GM19452 (cell line): ENCODE data around the gene LRRC1.
"Not testable (repeated sequence)": the region's sequence is repeated elsewhere in the genome, so short reads cannot be mapped to it uniquely, and the experiment has no call there.

ENCODE experiments used
- ATAC-seq: cut with Tn5 transposase; IDR thresholded peaks from one replicate; pipeline ENCODE4 v1.9.1; 2021; ENCODE audit not compliant: unreplicated experiment

Gene LRRC1

DNA sequence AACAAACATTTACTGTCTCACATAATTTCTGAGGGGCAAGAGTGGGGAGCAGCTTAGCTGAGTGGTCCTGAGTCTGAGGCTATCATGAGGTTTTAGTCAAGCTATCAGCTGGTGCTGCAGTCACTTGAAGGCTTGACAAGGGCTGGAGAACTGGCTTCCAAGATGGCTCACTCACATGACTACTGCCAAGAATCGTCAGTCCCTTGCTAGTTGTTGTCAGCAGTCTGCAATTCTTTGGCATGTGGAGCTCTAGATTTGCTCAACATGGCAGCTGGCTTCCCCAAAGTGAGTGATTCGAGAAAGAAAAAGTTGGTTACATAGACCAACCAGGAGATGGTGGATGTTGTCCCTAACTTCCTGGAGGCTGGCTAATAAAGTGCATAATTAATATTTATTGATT lies 2.8 kb upstream of the LRRC1 start:
- no peak for ATAC-seq

DNA sequence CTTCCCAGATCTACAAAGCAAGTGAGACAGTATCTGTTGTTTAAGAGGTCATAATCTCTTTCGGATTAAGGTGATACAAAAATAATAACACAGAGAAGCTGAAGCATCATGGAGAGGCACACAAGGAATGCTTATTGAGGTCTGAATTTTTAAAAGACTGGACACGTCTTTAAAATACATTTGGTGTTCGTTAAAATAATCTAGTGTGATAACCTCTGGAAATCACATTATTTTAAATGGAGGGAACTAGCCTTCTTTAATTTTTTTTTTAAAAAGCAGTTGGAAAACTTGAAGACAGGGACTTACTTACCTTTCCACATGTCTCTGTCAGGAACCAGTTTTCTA lies 1.9 kb upstream of the LRRC1 start:
- ATAC-seq, result no peak

DNA sequence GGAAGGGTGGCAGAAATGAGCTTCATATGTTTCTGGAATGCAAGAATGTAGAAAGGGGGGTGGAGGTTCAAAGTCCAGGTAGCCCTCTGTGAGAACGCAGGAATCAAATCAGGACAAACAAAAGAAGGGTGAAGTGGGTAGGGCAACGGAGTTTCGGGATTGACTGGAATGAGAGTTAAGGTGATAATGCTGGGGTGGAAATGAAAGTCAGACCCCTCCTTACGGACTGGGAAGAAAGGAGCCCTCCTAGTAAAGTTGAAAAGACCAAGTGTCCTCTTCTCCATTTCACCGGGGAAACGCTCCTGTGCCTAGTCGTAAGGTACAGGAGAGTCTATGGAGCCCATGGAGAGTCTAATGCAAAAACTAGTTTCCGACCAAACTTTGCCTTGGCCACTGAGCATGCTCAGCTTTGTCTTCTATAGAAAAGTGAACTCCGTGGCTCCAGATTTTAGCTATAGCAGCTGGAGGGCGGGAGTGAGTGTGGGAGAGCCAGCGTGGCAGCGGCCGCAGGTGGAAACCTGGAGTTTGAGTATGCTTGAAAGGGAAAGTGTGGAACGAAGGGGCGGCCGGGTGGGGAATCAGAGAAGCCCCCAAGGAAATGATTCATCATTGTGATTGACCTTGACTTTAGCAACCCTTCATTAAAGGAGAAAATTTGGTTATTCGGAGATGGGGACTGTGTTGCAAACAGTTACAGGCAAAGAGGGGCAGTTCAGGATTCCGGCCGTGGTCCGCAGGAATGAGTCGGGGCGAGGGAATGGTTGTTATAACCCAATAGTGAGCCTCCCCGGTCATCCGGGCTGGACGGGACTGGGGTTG lies 1.3 kb upstream of the LRRC1 start:
- ATAC-seq, result no peak

DNA sequence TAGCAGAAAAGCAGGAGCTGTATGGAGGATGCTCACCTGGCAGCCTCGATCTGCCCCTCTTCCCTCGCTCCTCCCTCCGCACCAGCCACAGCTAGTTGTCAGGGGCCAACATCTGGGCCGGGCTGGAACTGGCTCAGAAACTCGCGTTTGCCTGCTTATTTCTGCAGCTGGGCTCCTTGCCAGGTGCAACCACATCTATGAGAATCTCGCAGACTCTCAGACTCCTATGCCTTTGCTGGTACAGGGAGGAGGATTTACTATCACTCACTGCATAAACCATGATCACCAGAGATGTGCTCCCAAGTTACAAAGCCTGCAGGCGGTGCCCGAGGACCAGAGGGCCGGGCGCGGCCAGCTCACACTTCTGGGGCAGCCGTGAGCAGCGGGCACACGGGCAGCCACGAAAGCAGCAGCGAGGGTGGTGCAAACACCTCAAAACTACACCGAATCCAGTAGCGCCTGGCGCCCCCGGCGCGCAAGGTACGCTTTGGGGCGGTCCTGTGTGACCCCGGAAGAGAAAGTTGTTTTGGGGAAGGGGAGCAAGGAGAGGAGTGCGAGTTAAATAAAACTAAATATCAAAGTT lies 577 bp upstream of the LRRC1 start:
- ATAC-seq, result peak; percentile 47

DNA sequence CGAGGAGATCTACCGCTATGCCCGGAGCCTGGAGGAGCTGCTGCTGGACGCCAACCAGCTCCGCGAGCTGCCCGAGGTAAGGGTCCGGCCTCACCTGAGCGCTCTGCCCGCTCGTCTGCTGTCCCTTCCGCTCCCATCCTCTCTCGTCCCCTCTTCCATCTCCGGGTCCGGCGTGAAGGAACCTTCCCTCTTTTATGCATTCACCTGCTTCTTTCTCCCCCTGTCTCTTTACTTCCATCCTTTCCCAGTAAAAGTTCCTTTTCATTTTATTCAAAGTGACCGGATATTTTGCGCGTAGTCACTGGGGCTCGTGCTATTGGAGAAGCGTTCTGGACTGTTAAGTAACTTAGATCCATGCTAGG lies 516 bp downstream of the LRRC1 start:
- peak; percentile 29 for ATAC-seq

DNA sequence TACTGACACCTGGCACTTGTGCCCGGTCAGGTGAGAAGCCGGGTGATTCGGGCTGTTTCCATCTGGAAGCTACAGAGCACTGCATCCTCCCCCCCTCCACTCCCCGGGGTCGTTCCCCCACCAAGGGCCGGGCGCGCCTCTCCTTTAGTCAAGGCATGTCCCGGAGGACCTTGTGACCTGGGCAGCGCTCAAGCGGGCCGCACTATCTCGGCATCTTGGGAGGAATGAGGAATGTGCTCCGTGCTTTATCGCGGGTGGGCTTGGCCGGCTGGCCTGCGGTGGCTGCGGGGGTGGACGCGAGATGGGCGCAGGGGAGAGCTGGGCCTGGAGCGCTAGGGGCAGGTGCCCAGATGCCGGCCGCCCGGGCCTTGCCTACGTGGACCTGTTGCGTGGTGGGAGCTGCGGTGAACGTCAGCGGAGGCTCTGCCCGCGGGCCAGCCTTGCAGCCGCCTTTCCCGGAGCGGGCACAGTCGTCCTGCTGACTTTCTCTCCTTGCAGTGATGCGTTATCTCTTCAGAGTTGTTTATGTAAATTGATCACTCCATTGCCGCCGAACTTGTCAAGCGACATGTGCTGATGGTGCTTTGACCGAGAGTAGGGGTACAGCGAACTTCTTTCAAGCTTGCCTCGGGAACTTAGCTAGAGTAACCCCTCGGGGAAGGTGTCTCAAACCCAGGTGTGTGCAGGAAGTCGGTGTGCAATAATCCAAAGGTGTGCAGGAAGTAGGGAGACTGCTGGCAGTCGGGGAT lies 1.1 kb downstream of the LRRC1 start:
- ATAC-seq, result no peak

DNA sequence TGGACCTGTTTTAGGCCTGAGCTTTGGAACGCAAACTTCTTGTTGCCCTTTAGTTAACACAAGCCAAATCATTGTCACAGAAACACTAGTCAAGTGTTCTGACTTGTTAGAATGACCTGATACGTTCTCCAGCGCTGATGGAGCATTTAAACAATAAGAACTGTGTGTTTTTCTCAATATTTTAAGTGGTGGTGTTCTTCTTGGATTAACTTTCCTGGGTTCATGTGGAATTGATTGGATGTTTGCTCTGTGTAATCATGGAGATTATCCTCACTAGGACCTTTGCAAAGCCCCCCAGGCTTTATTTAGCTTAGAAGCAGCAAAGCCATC lies 1.6 kb downstream of the LRRC1 start:
- ATAC-seq, result no peak

DNA sequence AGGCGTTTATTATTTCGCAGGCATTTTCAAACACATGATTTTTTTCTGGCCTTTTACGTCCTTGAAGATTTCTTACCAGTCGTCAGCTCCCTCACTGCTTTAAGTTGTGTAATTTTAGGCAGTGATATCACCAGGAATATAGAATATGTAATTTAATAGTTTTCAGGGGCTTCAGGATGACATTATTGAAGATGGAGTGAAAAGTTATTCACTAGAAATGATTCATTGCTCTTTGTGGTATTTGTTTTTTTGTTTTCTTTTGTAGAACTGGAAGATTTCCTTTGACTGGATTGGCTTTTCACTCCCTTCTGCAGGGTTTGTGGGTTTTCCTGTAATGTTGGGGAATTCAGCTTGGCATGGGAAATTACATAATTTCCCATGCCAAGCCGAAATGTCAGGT lies 2.0 kb downstream of the LRRC1 start:
- no peak for ATAC-seq

DNA sequence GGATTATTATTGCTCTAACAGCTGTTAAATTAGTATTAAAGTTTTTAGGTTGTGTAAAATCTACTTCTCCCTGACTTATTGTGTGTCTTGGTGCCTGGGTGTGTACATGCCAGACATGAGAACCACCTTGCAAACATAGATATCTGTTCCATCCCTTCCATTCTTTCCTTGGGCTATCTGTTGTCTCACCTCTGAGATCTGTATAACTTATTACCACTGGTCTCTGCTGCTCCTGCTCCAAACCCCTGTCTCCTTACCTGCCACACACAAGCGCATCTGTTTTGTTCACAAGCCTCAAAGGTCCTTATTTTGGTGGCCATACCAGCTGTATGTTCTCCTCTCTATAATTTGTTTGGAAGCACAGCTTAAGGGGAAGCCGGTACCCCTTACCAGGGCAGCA lies 2.5 kb downstream of the LRRC1 start:
- no peak for ATAC-seq

DNA sequence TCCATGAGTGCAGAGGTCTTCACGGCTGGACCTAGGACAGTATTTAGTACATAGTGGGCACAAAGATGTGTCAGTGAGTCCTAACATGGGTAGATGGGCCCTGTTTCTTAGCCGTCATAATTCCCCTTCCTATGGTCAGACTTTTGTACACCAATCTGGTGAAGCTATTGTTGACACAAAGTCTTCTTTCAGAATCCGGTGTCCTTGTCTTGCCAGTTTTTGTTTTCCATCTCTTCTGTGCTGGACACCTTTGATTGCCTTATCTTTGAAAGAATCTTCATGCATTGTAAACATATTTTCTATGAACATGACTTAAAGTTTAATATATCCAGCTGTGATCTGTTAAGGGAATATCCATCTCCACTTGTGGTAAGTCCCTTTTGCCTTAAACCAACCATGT lies 4.5 kb downstream of the LRRC1 start:
- no peak for ATAC-seq

DNA sequence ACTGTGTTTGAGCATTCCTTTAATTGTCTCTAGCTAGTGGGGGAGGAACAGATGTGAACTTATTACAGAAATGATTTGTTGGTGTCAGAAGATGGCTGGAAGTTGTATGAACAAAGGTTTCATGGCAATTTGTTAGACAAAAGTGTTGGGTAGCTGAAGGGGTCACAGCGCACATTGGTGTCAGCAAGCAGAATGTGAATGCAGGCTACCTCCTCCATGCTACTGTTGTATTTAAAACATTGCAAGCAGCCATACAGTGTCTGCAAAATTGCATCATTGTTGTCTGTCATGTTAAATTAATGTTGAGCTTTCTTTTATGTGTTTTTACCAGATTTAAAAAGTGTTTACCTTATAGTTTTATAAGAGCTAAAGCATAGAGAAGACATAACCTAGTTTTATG lies 6.2 kb downstream of the LRRC1 start:
- ATAC-seq, result no peak

DNA sequence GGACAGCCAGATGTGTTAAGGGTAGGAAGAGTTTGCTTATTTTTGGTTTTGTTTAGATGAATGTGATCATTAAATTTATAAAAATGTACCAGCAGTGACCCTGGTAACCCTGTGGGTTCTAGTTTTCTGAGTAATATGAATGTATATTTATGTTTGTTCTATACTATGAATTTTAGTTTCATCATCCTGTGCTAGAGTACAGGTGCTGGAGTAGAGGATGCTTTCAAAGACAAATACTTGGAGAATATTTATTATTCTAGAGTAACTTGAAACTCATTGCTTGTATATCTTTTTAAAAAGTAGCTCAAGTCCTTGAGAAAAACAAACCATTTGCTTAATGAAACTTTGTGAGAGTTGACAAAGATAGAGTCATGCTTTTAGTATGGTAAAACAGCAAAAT lies 7.8 kb downstream of the LRRC1 start:
- no peak for ATAC-seq

DNA sequence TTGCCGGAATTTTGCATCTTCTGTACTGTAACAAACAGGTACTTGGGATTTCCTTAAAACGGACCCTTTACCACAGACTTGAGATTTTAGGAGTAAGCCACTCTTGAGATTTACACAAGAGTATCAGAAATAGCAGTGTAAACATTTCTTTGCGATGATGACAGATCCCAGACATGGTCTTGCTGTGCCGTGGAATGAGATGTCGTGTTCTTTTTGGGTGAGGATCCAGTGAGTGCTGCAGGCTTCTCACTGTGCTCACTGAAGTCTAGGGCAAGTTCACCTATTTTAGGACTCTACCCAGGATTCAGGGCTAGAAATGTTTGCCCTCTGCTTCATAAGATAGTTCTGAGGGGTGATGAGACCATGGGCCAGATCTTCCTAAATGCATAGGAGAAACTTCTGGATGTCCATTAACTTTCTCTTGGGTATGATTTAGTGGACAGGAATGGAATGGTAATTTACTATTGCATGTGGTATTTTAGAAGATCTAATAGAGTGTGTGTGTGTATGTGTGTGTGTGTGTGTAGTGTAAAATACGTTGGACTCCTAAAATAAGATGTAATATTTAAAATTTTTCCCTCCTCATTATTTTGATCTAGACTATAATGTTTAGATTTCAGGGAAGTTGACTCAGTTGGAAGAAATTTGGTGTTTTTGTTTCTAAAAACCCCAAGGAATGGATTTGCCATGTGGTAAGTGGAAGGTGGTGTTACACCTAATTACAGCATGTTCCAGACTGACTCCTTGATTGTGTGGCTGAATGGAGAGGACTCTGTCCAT lies 8.5 kb downstream of the LRRC1 start:
- no peak for ATAC-seq

DNA sequence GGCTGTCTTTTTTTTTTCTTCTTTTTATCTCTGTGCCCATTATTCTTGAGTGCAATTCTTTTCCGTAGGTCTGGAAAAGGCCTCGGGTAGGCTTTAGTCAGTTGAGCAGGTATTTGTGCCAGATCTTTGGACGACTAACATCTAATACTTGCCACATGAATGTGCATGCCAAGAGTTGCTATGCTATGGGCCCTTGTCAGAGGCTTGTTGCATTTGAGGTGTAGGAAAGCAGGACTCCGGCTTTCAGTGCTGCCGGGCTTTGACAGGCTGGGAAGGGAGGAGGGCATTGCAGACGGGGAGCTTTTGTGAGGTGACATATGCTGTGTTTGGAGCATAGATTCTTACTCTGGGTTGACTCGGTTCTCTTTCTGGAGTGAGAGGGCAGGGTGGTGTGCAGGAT lies 10.2 kb downstream of the LRRC1 start:
- no peak for ATAC-seq

DNA sequence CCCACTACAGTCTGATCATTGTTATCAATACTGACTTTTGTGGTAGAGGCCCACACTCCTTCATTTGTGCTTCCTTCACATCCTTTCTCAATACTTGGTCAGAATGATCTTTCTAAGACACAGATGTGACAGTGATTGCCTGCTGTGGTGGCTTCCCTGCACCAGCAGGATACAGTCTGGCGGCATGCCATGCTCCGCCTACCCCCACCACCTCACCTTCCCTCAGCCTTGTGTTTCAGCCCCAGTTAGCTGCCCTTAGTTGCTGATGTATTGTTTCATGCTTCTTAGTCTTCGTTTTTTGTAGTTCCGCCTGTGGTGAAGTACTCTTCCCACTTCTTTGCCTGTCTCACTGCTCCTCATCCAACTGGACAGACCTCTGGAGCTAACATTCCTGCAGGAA lies 10.9 kb downstream of the LRRC1 start:
- no peak for ATAC-seq

DNA sequence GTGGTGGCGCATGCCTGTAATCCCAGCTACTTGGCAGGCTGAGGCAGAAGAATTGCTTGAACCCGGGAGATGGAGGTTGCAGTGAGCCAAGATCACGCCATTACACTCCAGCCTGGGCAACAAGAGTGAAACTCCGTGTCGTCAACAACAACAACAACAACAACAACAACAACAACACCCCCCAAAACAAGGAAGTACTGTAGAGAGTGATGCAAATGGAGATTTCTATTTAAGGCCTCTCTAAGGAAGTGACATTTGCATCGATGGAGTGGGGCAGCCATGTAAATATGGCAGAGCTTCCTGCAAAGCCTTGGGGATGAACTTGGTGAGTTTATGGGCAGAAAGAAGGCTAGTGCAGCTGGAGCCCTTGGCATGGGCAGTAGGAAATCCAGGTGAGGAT lies 12.8 kb downstream of the LRRC1 start:
- not testable (repeated sequence) for ATAC-seq

DNA sequence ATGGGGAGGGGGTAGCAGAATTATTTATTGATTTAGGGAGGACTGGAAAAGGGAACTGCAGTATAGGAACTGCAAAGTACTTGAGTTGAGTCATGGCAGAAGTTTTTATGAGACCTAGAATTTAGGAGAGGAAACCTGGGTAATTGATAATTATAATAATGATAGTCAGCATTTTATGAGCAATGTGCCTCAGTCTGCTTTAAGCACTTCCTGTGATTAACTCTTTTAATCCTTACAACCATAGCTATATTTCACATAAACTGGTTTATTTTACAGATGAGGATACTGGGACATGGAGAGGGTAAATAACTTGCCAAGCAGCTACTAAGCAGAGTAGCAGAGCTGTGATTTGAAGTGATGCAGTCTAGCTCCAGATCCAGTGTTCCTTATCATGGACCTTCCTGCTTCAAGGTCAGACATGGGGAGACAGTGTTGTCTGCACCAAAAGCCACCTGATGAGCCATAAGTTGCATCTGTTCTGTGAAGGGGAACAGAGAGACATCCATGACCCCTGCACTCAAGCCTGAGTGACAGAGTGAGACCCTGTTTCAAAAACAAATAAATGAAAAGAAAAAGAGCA lies 13.6 kb downstream of the LRRC1 start:
- no peak for ATAC-seq

DNA sequence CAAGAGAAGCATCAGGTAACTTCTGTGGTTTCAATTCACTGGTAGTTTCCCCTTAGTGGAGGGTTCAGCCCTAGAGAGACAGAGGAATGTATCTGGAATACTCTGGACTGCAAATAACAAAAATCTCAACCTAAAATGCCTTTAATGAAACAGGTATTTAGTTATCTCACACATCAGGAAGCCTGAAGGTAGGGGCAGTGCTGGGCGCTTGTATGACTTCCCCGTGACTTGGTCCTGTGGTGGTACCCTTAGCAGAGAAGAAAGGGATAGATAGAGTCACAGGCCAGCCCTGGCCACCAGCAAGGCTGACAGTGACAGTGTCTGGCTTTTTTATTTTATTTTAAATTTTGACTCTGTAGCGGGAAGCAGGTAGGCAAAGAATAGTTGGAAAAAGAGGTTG lies 14.9 kb downstream of the LRRC1 start:
- ATAC-seq, result no peak

DNA sequence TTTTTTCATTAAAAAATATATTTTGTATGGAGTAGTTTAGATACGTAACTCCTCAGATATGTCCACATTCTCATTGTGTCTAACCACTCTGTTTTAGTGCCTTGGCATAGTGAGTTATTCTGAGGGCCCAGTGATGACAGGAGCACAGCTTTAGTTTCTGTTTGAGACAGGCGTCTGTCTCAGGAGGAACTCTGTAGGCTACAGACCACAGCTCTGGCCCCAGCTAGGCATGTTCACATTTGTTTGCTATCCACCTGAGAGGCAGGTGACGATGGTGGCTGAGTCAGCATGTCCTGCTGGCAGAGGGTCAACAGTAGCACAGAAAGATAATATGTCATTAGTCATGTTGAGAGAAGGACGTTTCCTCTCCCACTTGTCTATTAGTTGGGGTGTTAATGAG lies 16.3 kb downstream of the LRRC1 start:
- ATAC-seq, result peak; percentile 96

DNA sequence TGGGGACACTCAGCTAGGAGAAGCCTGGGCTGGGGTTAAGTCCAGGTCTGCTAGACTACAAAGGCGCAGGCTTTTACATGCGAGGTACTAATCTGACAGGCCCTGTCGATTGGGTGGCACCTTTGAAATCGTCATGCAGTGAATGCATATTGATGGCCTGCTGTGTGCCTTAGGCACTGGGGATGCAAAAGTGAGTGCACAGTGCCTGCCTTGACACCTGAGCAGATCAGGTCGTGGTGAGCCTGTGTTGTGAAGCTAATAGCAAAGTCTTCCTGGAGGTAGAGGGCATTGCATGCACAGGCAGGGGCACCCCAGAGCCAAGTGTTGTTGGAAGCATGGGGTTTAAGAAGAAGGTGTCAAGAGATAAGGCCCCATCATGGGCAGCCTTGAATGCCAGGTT lies 16.9 kb downstream of the LRRC1 start:
- ATAC-seq, result no peak

DNA sequence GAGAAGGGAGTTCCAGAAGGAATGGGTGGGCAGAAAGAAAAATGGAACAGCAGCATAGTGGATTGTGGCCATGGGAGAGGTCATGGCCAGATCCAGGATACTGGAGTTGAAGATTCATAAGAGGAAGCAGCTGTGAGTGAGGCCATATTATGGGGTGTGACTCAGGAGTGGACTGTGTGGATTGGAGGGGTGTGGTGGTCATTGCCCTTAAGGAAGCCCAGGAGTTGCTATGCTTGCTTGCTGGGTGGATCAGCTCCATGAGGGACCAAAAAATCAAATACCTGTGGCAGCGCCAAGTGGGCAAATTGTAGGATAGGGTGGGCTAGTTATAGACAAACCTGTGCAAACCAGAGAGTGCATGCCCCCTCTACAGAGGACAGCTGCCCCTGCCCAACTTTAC lies 18.3 kb downstream of the LRRC1 start:
- ATAC-seq, result no peak
